HG03520 (cell line): Measurements from ENCODE around the gene IDH3G.

Experiments used
- ATAC-seq: cut with Tn5 transposase; IDR thresholded peaks from one replicate; pipeline ENCODE4 v1.9.1; 2021; ENCODE audit warnings: mild to moderate bottlenecking, moderate library complexity; ENCODE audit not compliant: unreplicated experiment

IDH3G gene

GRCh38 chrX:153773741-153774575 is 20.2 kb downstream of the IDH3G start:
- no peak for ATAC-seq

GRCh38 chrX:153773218-153773611 is 21.0 kb downstream of the IDH3G start:
- no peak for ATAC-seq

GRCh38 chrX:153772316-153773217 is 21.6 kb downstream of the IDH3G start:
- ATAC-seq: no peak

GRCh38 chrX:153771415-153772315 is 22.5 kb downstream of the IDH3G start:
- no peak for ATAC-seq

GRCh38 chrX:153770601-153771414 is 23.4 kb downstream of the IDH3G start:
- ATAC-seq: no peak

GRCh38 chrX:153769865-153770600 is 24.1 kb downstream of the IDH3G start:
- ATAC-seq: no peak

GRCh38 chrX:153769158-153769864 is 24.9 kb downstream of the IDH3G start:
- ATAC-seq: no peak

GRCh38 chrX:153768311-153769157 is 25.6 kb downstream of the IDH3G start:
- no peak for ATAC-seq

- ATAC-seq: no peak
Measured at GRCh38 chrX:153767674-153768055, 26.5 kb downstream of the IDH3G start.

GRCh38 chrX:153766871-153767673 is 27.1 kb downstream of the IDH3G start:
- no peak for ATAC-seq

- no peak for ATAC-seq
Measured at GRCh38 chrX:153766098-153766817, 27.9 kb downstream of the IDH3G start.

- ATAC-seq: no peak
Measured at GRCh38 chrX:153765138-153766079, 28.8 kb downstream of the IDH3G start.

GRCh38 chrX:153764786-153765137 is 29.4 kb downstream of the IDH3G start:
- ATAC-seq: no peak

- ATAC-seq: no peak
Measured at GRCh38 chrX:153763989-153764755, 30.0 kb downstream of the IDH3G start, which contains the start of gene PLXNB3. Gene PLXNB3 (plus strand): TSS chrX:153764249. CDS start chrX:153765536, 1,287 bp downstream.
